DMS79 treated with DMSO at 0.1 percent for 48 hours (cell line): Measurements from ENCODE around the gene SAMHD1.
A peak's percentile ranks its signal among the peaks of the same experiment; 100 is the strongest.
"Not testable (repeated sequence)": the region's sequence is repeated elsewhere in the genome, so short reads cannot be mapped to it uniquely, and the experiment has no call there.

Experiments used
- DNase-seq: peaks from one replicate; lab custom pipeline; 2025; lab: John Stamatoyannopoulos, UW

Gene SAMHD1

DNA sequence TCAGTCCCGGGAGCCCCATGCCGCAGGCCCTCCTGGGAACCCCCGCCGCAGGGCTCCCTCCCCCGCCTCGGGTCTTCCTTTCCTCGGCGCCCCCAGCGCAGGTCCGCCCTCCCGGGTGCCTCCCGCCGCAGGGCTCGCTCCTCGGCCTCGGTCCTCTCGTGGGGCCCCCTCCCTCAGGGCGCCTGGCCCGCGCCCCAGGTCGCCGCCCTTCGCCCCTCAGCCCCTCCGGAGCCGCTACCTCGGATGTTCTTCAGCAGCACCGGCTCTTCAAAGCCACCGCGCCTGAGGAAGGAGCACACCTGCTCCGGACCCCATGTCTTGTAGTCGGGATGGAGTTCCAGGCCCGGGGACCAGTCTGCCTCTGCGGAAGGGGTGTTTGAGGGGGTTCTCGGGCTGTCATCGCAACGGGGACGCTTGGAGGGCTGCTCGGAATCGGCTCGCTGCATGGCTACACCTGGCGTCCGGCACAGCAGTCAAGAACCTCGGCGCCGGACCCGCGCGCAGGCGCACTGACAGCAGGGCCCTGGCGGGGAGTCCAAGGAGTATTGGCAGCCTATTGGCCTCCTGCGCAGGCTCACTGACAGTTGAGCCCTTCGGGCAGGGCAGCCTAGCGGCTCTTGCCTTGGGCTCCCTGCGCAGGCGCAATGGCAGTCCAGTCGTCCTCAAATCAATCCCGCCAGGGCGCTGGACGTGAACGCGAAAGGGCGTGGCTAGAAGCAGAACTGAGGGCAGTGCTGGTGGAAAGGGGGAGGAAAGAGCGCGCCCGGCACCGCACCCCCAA lies at the start of gene SAMHD1:
Gene SAMHD1, minus strand, starts transcription at position 511 of the 781 bp plus-strand sequence. Its CDS starts 65 bp downstream, at position 446.
- peak; percentile 91 for DNase-seq

DNA sequence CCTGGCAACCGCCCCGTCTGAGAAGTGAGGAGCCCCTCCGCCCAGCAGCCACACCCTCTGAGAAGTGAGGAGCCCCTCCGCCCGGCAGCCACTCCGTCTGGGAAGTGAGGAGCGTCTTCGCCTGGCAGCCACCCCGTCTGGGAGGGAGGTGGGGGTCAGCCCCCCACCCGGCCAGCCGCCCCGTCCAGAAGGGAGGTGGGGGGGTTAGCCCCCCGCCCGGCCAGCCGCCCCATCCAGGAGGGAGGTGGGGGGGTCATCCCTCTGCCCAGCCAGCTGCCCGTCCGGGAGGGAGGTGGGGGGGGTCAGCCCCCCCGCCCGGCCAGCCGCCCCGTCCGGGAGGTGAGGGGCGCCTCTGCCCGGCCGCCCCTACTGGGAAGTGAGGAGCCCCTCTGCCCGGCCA lies 48.7 kb upstream of the SAMHD1 start:
- DNase-seq = not testable (repeated sequence)

- no peak for DNase-seq
These were observed 47.1 kb upstream of the SAMHD1 start for GRCh38 chr20:36998652-36999051.

DNA sequence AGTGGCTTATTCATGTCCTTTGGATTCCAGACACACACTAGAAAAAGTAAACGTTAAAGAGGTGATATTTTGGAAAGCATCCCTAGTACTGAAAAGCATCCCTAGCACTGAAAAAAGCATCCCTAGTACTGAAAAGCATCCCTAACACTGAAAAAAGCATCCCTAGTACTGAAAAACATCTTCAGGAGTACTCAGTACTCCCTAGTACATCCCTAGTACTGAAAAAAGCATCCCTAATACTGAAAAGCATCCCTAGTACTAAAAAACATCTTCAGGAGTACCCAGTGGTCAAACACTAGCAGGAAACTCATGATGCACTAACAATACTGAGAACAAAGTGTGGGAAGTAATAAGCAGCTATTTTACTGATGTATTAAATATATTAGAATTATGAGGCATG lies 45.6 kb upstream of the SAMHD1 start:
- DNase-seq = no peak

DNA sequence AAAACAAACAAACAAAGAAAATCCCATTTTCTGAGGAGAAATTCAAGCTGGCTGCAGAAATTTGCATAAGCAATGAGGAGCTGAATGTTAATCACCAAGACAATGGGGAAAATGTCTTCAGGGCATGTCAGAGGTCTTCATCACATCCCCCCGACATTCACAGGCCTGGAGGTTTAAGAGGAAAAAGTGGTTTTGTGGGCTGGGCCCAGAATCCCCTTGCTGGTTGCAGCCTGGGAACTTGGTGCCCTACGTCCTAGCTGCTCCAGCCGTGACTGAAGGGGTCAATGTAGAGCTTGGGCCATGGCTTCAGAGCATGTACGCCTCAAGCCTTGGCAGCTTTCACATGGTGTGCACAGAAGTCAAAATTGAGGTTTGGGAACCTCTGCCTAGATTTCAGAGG lies 42.7 kb upstream of the SAMHD1 start:
- not testable (repeated sequence) for DNase-seq

DNA sequence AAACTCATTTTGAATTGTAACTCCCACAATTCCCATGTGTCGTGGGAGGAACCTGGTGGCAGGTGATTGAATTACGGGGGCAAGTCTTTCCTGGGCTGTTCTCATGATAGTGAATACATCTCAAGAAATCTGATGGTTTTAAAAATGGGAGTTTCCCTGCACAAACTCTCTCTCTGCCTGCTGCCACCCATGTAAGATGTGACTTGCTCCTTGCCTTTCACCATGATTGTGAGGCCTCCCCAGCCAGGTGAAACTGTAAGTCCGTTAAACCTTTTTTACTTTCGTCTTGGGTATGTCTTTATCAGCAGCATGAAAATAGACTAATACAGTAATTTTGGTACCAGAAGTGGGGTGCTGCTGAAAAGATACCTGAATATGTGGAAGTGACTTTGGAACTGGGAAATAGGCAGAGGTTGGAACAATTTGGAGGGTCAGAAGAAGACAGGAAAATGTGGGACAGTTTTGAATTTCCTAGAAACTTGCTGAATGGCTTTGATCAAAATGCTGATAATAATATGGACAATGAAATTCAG lies 41.4 kb upstream of the SAMHD1 start:
- DNase-seq = no peak

DNA sequence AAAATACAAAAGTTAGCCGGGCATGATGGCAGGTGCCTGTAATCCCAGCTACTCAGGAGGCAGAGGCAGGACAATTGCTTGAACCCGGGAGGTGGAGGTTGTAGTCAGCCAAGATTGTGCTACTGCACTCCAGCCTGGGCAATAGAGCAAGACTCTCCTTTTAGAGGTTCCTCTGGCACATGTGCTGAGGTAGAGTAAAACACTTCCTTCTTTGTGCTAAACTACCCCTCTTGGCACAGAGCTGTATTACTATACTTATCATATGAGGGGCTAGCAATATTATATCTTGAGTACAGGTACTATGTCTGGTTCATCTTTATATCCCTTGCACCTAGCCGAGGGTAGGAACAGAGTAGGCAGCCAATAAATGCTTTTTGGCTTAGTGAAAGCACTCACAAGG lies 40.2 kb upstream of the SAMHD1 start:
- DNase-seq = no peak

- no peak for DNase-seq
These were observed 38.3 kb upstream of the SAMHD1 start for GRCh38 chr20:36989797-36990196.

DNA sequence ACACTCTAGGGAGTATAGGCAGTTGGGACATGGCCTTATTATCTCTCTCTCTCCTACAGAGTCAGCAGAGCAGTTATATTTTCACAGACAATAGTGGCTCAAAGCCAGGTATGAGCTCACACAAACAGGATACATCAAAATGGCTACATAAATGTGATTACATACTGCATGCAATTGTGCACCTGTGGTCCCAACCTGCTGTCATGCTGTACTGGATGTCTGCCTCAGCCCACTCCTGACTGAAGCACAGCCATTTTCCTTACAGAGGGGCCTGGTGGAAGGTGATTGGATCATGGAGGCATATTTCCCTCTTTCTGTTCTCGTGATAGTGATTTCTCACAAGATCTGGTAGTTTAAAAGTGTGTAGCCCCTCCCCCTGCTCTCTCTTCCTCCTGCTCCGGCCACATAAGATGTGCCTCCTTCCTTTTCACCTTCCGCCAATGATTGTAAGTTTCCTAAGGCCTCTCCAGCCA lies 37.0 kb upstream of the SAMHD1 start:
- DNase-seq = peak; percentile 3

DNA sequence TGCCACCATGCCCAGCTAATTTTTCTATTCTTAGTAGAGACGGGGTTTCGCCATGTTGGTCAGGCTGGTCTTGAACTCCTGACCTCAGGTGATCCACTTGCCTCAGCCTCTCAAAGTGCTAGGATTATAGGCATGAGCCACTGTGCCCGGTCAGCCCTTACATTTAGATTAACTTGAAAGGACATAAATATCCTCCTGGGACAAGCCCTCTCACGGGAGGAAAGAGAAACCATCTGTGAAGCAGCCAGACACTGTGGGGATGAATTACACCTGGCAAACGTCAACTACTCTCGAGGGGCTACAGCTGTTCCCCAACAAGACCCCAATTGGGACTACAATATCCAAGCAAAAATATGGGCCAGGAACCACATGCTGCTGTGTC lies 32.7 kb upstream of the SAMHD1 start:
- DNase-seq = no peak

- no peak for DNase-seq
These were observed 23.8 kb upstream of the SAMHD1 start for GRCh38 chr20:36975099-36975818.

DNA sequence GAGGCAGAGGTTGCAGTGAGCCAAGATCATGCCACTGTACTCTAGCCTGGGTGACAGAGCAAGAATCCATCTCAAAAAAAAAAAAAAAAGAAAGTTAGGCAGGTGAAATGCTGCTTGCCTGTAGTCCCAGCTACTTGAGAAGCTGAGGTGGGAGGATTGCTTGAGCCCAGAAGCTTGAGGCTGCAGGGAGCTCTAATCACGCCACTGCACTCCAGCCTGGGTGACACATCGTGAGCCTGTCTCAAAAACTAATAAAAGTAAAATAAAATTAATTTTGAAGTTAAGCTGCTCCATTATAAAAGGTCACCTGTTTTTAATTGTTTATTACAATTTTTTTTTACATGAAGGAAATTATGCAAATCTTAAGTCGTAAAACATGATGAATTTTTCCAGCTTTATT lies 23.2 kb upstream of the SAMHD1 start:
- DNase-seq = no peak

GRCh38 chr20:36971103-36971502 lies 19.6 kb upstream of the SAMHD1 start:
- DNase-seq = no peak

- no peak for DNase-seq
These were observed 18.1 kb upstream of the SAMHD1 start for GRCh38 chr20:36969478-36970186.

- no peak for DNase-seq
These were observed 17.5 kb upstream of the SAMHD1 start for GRCh38 chr20:36969051-36969450.

- DNase-seq = no peak
These were observed 16.1 kb upstream of the SAMHD1 start for GRCh38 chr20:36967636-36968035.

DNA sequence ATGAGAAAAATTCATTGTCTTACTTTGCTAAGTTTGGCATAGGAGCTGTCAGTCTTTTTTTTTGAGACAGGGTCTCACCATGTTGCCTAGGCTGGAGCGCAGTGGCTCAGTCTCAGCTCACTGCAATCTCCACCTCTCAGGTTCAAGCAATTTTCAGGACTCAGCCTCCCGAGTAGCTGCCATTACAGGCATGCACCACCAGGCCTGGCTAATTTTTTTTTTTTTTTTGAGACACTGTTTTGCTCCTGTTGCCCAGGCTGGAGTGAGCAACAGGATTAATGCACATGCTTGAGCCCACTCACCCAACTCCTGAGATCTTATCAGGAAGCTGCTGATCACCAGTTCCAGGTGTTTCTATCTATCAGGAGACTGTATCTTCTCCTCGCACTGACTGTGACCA lies 15.5 kb upstream of the SAMHD1 start:
- not testable (repeated sequence) for DNase-seq

- DNase-seq = not testable (repeated sequence)
These were observed 10.9 kb upstream of the SAMHD1 start for GRCh38 chr20:36962354-36962941.

- no peak for DNase-seq
These were observed 7.7 kb upstream of the SAMHD1 start for GRCh38 chr20:36959242-36959641.

DNA sequence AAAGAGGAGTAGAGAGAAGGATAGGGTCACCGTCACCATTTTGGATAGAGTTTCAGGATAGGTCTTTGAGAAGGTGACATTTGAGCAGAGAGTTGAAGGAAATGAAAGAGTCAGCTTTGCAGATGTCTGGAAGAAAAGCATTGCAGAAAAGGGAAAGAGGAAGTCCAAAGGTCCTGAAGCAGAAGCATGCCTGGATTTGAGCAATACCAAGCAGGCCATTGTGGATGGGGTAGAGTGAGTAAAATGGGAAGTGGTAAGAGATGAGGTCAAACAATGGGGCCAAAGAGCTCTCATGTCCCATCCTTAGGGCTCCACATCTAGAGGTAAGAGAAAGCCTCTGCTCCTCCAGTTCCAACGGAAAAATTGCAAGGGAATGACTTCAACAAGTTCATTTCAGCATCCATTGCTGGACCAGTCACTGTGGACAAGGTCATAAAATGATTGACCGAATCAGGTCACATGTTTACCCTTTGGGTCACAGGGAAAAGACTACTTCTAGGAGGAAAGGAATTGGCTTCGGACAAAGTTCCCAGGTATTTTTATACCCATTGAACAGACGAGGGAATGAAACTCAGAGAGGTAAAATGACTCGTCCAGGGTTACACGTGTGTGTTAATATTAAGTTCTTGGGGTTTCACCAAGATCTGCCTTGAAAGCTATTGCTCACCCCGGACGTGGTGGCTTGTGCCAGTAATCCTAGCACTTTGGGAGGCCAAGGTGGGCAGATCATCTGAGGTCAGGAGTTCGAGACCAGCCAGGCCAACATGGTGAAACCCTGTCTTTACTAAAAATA lies 6.6 kb upstream of the SAMHD1 start:
- no peak for DNase-seq

- no peak for DNase-seq
These were observed 5.2 kb upstream of the SAMHD1 start for GRCh38 chr20:36956674-36957073.
